ENCODE measurements around the gene RNF214. TPM values are rescaled to one million over a fixed set of nuclear protein-coding genes. Genes with fewer than 3 reads are reported as not detected.

RNF214 gene
- total RNA-seq, 1 donor from 2014 or later, result 25.8 TPM

DNA sequence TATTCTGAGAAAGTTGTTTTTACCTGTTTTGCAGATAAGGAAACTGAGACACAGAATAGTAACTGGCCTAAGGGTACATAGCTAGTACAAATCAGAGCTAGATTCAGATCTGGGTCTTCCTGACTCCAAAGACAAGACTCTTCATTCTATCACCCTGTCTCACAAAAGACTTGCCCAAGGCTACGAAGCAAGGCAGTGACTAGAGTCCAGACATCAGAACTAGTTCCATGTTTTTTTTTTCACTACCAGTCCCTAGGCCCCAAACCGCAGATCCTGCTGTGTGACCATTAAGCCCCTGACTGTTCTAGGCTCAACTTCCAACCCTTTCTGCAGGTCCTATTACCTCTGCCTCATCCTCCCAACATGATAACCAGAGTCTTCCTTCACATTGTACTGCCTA lies 60.1 kb downstream of the RNF214 start:
- Mint-ChIP-seq H3K4me3 (ENCODE audit: low read depth) (no peak overlapping the region), H3K9me3 (no peaks in the 10 kb centered on the region), H3K27ac (no peak overlapping the region), H3K27me3 (ENCODE audit: low read depth) (no peaks in the 10 kb centered on the region), H3K4me1 (ENCODE audit: low read depth) (peaks cover 4% of the 10 kb centered on the region), H3K36me3 (ENCODE audit: low read depth) (no peaks in the 10 kb centered on the region)
- intact Hi-C loops (cut with micrococcal nuclease), result no loop called here
- no peak for DNase-seq (ENCODE audit: low spot score)

DNA sequence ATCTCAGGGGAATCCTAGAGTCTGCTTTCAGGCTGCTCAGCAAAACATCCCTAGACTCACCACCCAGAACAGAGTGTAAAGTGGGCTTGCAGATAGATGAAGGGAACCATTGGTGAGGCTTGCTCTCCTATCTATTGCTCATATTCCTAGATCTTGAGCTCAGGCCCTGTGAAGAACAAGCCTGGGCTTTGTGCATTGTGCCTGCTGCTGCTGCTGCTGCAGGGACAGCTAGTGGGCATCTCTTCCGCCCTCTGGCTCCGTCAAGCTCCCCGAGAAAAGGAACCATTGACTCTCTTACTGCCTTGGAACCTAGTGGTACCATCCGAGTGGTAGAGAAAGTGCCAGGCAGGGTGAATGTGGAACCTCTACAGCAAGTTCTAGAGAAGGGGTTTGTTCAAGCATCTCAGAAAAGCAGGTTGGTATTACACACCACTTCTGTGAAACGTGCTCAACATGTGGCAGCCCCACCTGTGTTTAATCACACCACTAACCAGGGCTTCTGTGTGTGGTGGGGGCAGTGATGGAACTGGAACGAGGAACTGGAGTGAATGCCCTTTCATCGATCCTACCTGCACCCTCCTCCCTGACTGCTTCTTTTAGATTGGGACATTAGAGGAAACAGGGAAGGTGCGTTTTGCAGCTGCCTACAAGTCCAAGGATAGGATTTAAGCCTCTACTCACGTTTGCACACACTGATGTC lies 63.1 kb downstream of the RNF214 start:
- Mint-ChIP-seq H3K4me1 (ENCODE audit: low read depth) (no peaks in the 10 kb centered on the region), H3K27ac (no peak overlapping the region)
- DNase-seq (ENCODE audit: low spot score), result no peak

DNA sequence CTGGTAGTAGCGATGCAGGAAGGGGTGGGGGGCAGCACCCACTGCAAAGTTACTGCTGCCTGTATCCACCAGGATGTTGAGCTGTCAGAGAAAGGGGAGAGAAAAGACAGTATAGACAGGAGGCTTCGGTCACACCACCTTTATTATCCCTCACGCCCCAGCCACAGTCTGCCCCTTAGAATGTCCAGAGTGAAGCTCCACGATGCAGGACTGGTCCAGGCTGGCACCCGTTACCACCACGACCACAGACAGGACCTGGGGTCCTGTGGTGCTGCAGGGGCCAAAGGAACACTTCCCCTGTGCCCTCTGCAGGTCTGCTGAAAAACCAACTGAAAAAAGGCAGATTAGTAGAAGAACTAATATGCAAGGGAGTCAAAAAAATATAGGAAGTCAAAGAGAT lies 64.4 kb downstream of the RNF214 start:
- no peaks in the 10 kb centered on the region for H3K27me3 Mint-ChIP-seq (ENCODE audit: low read depth)
- no peak overlapping the region for H3K4me3 Mint-ChIP-seq (ENCODE audit: low read depth)
- no peaks in the 10 kb centered on the region for H3K9me3 Mint-ChIP-seq
- peaks cover 4% of the 10 kb centered on the region for H3K4me1 Mint-ChIP-seq (ENCODE audit: low read depth)
- no peak for DNase-seq (ENCODE audit: low spot score)
- H3K36me3 Mint-ChIP-seq (ENCODE audit: low read depth), result no peaks in the 10 kb centered on the region
- intact Hi-C loops (cut with micrococcal nuclease), result no loop called here
- no peak overlapping the region for H3K27ac Mint-ChIP-seq

More for the DNA sequence above, 63.1 kb downstream of the RNF214 start:
- intact Hi-C loops (cut with micrococcal nuclease), result no loop called here
- Mint-ChIP-seq H3K9me3 (no peaks in the 10 kb centered on the region), H3K36me3 (ENCODE audit: low read depth) (no peaks in the 10 kb centered on the region), H3K4me3 (ENCODE audit: low read depth) (no peak overlapping the region), H3K27me3 (ENCODE audit: low read depth) (no peaks in the 10 kb centered on the region)

DNA sequence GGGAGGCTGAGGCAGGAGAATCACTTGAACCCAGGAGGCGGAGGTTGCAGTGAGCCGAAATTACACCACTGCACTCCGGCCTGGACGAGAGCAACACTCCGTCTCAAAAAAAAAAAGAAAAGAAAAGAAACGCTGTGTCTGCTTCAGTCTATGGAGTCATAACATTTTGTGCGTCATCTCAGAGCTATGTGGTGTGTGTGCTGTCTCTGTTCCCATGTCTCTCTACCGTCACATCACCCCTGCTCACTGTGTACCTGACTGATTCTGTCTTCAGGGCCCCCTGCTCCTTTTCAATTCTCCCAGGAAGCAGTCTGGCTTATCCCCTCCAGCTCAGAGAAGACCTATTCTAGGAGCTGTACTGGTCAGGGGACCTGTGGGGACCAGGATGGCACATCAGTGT lies 65.7 kb downstream of the RNF214 start:
- Mint-ChIP-seq H3K4me1 (ENCODE audit: low read depth) (peaks cover 4% of the 10 kb centered on the region), H3K4me3 (ENCODE audit: low read depth) (no peak overlapping the region), H3K9me3 (no peaks in the 10 kb centered on the region), H3K27ac (no peak overlapping the region), H3K27me3 (ENCODE audit: low read depth) (no peaks in the 10 kb centered on the region), H3K36me3 (ENCODE audit: low read depth) (no peaks in the 10 kb centered on the region)
- no peak for DNase-seq (ENCODE audit: low spot score)
- intact Hi-C loops (cut with micrococcal nuclease), result no loop called here

DNA sequence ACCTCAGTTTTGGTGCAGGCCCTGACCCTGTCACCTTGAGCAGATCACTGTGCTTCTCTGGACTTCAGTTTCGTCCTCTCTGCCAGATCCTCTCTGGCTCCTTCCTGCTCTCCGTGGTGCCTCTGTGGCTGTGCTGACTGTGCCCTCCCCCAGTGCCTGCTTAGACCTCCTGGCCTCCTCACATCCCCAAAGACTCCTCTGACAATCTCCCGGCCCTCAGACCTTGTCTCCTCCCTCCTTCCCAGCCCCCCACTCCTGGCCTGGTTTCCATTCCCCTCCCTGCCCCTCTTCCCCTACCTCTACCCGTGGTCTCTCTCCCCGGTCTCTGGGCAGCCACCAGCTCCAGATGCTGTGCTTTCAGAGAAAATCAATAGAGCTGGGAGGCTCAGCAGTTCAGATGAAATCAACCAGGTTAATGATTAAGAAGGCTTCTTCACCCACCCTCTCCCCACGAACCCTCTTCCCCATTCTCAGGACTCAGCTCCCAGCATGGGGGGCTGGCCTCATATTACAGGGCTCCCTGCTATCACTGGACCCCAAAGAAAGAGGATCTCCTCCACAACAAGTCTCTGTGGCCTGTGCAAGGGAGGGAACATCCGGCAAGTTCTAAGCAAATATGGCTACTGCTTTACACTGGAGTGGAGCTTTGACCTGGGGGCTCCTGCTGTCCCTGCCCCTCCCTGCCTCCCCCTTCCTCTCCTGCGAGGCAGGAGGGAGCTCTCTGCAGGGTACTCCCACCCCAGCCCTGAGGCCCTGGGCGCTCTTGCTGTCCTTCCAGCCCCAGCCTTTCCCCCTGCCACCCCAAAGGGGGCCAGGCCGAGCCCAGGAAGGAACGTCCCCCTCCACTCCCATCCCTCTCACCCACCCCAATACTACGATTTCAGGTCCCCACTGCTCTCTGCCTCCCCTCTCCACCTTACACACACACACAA lies 67.1 kb downstream of the RNF214 start:
- Mint-ChIP-seq H3K36me3 (ENCODE audit: low read depth) (no peaks in the 10 kb centered on the region), H3K9me3 (no peaks in the 10 kb centered on the region), H3K4me1 (ENCODE audit: low read depth) (peaks cover 4% of the 10 kb centered on the region), H3K4me3 (ENCODE audit: low read depth) (no peak overlapping the region), H3K27ac (no peak overlapping the region), H3K27me3 (ENCODE audit: low read depth) (no peaks in the 10 kb centered on the region)
- intact Hi-C loops (cut with micrococcal nuclease), result no loop called here
- DNase-seq (ENCODE audit: low spot score), result no peak

DNA sequence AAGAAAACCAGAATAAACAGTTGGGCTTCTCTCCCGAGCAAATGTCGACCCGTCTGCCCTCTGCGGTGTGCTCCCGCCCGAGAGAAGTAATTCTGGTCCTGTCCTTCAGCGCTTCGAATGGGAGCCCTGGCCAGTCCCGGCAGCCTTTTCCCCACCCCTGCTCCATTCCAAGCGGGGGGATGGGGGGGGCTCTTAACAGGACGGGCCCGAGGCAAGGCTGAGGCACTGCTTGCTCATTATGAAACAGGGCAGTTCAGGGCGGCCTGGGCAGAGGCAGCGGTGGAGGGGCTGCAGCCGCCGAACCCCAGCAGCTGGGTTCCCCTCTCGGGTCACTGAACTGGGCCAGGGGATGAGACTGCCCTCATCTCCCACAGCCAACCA lies 67.8 kb downstream of the RNF214 start:
- H3K27me3 Mint-ChIP-seq (ENCODE audit: low read depth), result no peaks in the 10 kb centered on the region
- DNase-seq (ENCODE audit: low spot score), result no peak
- peaks cover 4% of the 10 kb centered on the region for H3K4me1 Mint-ChIP-seq (ENCODE audit: low read depth)
- no peaks in the 10 kb centered on the region for H3K36me3 Mint-ChIP-seq (ENCODE audit: low read depth)
- no peaks in the 10 kb centered on the region for H3K9me3 Mint-ChIP-seq
- H3K4me3 Mint-ChIP-seq (ENCODE audit: low read depth), result no peak overlapping the region
- intact Hi-C loops (cut with micrococcal nuclease), result no loop called here
- no peak overlapping the region for H3K27ac Mint-ChIP-seq

DNA sequence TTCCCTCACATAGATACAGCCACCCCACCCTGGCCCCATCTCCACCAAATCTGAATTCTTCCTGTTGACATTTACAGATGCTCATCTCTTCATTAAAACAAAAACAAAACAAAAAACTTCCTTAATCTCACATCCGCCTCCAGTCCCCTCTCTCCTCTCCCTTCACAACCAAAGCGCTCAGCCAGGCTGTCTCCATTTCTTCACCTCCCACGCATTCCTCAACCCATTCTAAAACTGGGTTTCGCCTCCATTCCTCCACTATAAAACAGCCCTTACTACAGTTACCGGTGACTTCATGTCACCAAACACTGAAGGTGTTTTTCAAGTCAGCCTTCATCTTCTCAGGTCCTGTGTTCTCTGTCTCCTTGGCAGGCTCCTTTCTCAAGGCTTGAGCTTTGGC lies 68.3 kb downstream of the RNF214 start:
- Mint-ChIP-seq H3K27ac (no peak overlapping the region), H3K27me3 (ENCODE audit: low read depth) (no peaks in the 10 kb centered on the region), H3K4me3 (ENCODE audit: low read depth) (no peak overlapping the region)

DNA sequence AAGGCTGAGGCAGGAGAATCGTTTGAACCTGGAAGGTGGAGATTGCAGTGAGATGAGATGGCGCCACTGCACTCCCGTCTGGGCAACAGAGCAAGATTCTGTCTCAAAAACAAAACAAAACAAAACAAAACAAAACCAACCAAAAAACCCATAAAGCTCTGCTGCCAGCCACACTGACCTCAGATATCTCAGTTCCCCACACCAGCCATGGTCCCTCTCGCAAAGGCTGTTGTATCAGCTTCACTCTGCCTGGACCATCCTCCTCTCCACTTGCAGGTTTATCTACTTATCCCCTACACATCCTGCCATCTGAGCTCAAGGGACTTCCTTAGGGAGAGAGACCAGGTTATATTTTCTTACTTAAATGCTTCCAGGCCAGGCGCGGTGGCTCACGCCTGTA lies 69.8 kb downstream of the RNF214 start:
- DNase-seq (ENCODE audit: low spot score), result no peak
- intact Hi-C loops (cut with micrococcal nuclease), result no loop called here
- H3K4me3 Mint-ChIP-seq (ENCODE audit: low read depth), result no peak overlapping the region
- H3K9me3 Mint-ChIP-seq, result no peaks in the 10 kb centered on the region
- no peak overlapping the region for H3K27ac Mint-ChIP-seq
- H3K27me3 Mint-ChIP-seq (ENCODE audit: low read depth), result no peaks in the 10 kb centered on the region
- no peaks in the 10 kb centered on the region for H3K36me3 Mint-ChIP-seq (ENCODE audit: low read depth)
- peaks cover 4% of the 10 kb centered on the region for H3K4me1 Mint-ChIP-seq (ENCODE audit: low read depth)

More for the DNA sequence above, 68.3 kb downstream of the RNF214 start:
- no peak for DNase-seq (ENCODE audit: low spot score)
- no peaks in the 10 kb centered on the region for H3K9me3 Mint-ChIP-seq
- peaks cover 4% of the 10 kb centered on the region for H3K4me1 Mint-ChIP-seq (ENCODE audit: low read depth)
- intact Hi-C loops (cut with micrococcal nuclease), result no loop called here
- H3K36me3 Mint-ChIP-seq (ENCODE audit: low read depth), result no peaks in the 10 kb centered on the region

DNA sequence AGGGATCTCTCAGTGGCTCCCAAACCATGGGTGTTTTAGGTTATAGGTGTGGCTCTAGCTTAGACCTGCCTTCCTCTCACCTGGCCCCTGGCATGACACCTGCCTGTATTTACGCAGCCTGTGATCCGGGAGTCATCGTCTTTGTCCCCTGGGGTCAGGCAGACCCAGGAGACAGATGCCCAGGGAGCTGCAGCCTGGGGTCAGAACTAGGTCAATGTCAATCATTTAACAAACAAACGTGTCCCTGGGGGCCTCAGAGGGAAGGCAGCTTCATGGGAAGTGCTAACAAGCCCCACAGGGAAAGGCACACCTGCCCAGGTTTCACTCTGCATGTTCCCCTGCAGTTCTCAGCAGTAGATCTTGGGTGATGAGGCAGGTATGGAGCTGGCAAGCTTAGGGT lies 70.6 kb downstream of the RNF214 start:
- Mint-ChIP-seq H3K27me3 (ENCODE audit: low read depth) (no peaks in the 10 kb centered on the region), H3K4me1 (ENCODE audit: low read depth) (peaks cover 4% of the 10 kb centered on the region), H3K36me3 (ENCODE audit: low read depth) (no peaks in the 10 kb centered on the region), H3K9me3 (no peaks in the 10 kb centered on the region), H3K27ac (no peak overlapping the region), H3K4me3 (ENCODE audit: low read depth) (no peak overlapping the region)
- no peak for DNase-seq (ENCODE audit: low spot score)
- intact Hi-C loops (cut with micrococcal nuclease), result no loop called here

DNA sequence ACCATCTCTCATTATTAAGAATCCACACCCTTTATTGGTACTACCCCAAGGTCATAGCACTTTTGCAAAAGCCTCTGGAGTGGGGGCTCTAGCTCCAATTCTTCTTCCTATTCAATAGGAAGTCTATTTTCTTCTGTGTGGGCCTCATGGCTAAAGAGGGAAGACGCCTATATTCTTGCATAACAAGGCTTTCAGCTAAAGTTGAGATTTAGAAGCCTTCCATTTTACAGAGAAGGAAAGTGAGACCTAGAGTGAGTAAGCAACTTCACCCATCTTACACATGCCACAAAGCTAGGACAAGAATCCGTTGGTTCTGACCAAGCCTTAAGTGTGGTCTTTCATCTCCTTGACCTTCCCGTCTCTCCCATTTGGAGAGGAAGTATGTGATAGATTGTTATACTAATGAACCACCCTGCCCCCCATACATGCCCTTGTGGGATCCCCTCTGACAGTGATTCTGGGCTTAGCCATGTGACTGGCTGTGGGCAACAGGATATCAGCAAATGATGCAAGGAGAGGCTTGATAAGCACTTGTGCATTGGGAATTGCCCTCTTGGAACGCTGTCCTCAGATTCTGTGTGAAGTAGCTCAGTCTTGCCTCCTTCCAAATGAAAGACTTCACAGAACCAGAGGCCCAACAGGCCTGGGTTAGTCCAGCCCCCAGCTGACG lies 71.3 kb downstream of the RNF214 start:
- intact Hi-C loops (cut with micrococcal nuclease), result no loop called here
- no peak for DNase-seq (ENCODE audit: low spot score)
- Mint-ChIP-seq H3K27ac (no peak overlapping the region), H3K9me3 (no peaks in the 10 kb centered on the region), H3K27me3 (ENCODE audit: low read depth) (no peaks in the 10 kb centered on the region), H3K4me1 (ENCODE audit: low read depth) (peaks cover 4% of the 10 kb centered on the region), H3K36me3 (ENCODE audit: low read depth) (no peaks in the 10 kb centered on the region), H3K4me3 (ENCODE audit: low read depth) (no peak overlapping the region)

DNA sequence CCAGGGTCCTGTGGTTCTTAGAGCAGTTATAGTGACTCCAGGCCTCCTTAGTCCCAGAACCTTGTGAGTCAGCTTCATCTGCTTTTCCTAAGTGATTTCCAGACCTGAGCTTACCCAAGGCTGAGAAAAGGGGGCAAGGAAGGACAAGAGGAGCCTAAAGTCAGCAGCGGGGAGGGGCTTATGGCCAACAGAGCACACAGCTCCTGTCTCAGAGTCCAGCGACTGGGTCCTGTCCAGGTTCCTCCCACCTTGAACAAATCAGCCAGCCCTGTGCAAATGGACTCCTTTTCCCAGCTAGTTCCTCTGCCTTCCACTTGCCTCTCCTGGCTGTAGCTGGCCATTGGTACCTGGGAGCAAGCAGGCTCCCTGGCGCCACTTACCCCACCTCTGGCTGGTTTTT lies 72.7 kb downstream of the RNF214 start:
- H3K9me3 Mint-ChIP-seq, result no peaks in the 10 kb centered on the region
- no peaks in the 10 kb centered on the region for H3K36me3 Mint-ChIP-seq (ENCODE audit: low read depth)
- H3K27me3 Mint-ChIP-seq (ENCODE audit: low read depth), result peaks cover 8% of the 10 kb centered on the region
- intact Hi-C loops (cut with micrococcal nuclease), result no loop called here
- no peak for DNase-seq (ENCODE audit: low spot score)
- peaks cover 4% of the 10 kb centered on the region for H3K4me1 Mint-ChIP-seq (ENCODE audit: low read depth)
- H3K27ac Mint-ChIP-seq, result no peak overlapping the region
- H3K4me3 Mint-ChIP-seq (ENCODE audit: low read depth), result no peak overlapping the region

DNA sequence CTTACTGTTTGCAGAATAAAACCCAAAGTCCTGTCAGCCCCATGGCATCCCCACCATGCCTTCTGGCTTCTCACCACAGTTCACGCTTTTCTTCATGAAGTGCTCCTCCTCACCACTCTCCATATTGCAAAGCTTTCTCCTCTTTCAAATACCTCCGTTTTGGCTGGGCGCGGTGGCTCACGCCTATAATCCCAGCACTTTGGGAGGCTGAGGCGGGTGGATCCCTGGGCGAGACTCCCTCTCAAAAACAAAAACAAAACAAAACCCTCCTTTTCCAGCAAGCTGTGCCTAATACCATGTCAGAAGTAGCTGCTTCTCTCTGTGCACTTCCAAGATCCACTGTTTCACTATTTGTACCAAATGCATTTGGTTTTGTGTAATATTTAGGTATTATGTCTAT lies 76.8 kb downstream of the RNF214 start:
- H3K27ac Mint-ChIP-seq, result no peak overlapping the region
- intact Hi-C loops (cut with micrococcal nuclease), result no loop called here
- no peak overlapping the region for H3K4me3 Mint-ChIP-seq (ENCODE audit: low read depth)
- H3K36me3 Mint-ChIP-seq (ENCODE audit: low read depth), result no peaks in the 10 kb centered on the region
- H3K4me1 Mint-ChIP-seq (ENCODE audit: low read depth), result no peaks in the 10 kb centered on the region
- no peaks in the 10 kb centered on the region for H3K9me3 Mint-ChIP-seq
- H3K27me3 Mint-ChIP-seq (ENCODE audit: low read depth), result peaks cover 30% of the 10 kb centered on the region
- DNase-seq (ENCODE audit: low spot score), result no peak

DNA sequence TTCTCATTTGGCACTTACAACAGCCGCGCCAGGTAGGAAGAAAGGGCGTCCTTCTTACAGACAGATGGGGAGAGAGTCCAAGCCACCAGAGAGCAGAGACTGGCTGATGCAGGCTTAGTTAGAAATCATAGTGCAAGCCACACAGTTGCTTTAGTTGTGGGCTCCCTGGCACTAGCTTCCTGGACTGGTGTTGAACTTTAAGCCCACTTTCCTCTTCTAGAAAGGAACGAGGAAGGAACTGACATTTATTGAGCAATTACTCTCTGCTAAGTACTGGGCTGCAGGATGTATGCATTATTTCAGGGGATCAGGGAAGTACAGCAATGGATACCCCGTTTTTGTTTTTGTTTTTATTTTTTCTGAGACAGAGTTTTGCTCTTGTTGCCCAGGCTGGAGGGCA lies 80.6 kb downstream of the RNF214 start:
- peaks cover 56% of the 10 kb centered on the region for H3K27me3 Mint-ChIP-seq (ENCODE audit: low read depth)
- no peak overlapping the region for H3K4me3 Mint-ChIP-seq (ENCODE audit: low read depth)
- H3K9me3 Mint-ChIP-seq, result no peaks in the 10 kb centered on the region
- no peak overlapping the region for H3K27ac Mint-ChIP-seq
- H3K4me1 Mint-ChIP-seq (ENCODE audit: low read depth), result peaks cover 4% of the 10 kb centered on the region
- intact Hi-C loops (cut with micrococcal nuclease), result no loop called here
- DNase-seq (ENCODE audit: low spot score), result no peak
- H3K36me3 Mint-ChIP-seq (ENCODE audit: low read depth), result no peaks in the 10 kb centered on the region

All from activated T-helper 2 cell treated with anti-CD3 and anti-CD28 coated beads, Interferon-gamma antibody, Interleukin-2, Interleukin-4, amounts not matched to agents 10 μg/mL and 5 μg/mL and 100 μg/mL, durations not matched to agents 14 hours and 24 hours and 36 hours (primary cell).